Measurements from ENCODE around the gene FLACC1. TPM values are rescaled to one million over a fixed set of nuclear protein-coding genes. Genes with fewer than 3 reads are reported as not detected.
"Not testable (repeated sequence)": the region's sequence is repeated elsewhere in the genome, so short reads cannot be mapped to it uniquely, and the experiment has no call there.

FLACC1 gene
- total RNA-seq, 1 donor from 2014 or later: 2.9 TPM

DNA sequence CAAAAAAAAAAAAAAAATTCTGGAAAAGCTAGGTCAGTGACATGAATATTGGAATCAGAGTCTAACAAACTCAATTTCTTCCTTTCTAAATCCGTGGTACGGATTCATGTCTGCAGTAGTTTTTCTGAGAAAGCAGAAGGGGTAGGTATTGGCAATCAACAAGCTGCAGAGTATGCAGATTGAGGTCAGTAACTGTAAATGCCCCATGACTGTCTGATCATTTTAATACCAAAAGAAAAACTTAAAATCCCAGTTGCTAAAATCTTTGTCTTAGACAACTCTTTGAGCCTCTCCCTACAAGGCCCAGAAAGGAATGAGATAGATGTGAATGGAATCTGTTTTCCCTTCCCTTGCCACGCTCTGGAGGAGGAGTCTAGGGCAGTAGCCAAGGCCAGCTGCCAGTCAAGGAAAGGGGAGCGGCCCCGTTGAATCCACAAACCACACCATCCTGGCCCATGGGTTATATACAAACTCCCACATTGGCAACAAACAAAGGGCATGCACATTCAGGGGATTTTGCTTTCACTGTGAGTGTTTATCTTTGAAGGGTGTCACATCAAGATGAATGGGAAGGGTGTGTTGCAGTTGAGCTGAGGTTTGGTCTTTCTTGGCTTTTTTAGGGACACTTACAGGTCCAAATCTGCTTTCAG lies 102.9 kb downstream of the FLACC1 start:
- DNase-seq: no peak

DNA sequence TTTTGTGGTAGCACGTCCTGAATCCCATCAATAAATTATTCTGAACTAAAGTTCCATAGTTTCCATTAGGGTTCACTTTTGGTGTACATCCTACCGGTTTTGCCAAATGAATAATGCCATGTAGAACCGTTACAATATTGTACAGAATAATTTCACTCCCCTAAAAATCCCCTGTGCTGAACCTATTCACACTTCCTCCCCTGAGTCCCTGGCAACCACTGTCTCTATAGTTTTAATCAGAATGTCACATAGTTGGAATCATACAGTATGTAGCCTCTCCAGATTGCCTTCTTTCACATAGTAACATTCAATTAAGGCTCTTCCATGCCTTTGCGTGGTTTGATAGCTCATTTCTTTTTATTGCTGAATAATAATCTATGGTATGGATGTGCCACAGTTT lies 106.4 kb downstream of the FLACC1 start:
- no peak for DNase-seq

DNA sequence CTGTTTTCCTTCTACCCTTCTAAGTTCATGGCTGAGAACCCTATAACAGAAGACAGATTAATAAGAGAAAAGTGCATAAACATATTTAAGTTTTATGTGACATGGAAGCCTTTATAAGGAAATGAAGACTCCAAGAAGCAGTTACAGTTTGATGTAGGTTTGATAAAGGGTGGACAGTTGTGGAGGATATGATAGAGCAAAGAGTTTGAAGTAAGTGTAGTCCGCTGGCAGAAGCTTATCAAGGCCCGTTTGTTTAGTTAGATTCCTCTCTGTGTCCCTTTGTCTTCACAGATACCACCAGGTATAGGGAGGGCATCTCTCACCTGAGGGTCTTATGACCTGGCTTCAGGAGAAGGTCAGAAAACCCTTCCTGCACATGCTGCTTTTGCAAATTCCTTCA lies 107.3 kb downstream of the FLACC1 start:
- no peak for DNase-seq

DNA sequence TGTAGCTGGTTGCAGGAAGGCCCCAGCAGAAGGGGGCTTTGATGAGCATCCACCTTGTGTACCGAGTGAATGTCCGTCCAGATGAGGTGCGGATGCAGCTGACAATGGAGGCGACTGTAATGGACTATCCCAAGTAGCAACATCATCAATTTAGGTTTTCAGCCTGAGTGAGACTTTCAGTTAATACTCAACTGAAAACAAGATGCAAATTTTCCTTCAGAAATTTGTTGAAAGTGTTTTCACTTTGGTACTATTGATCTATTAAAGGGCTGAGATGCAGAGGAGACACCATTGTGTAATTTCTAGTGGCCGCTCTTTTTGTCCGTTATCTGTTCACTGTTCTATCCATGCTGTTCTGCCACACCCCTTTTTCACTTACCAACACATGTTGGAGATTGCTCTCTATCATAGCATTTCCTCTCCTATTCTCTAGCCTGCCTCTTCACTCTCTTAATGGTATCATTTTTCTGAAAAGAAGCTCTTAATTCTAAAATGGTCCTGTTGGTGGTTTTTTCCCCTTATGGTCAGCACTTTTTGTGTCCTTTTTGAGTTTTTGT lies 108.8 kb downstream of the FLACC1 start:
- no peak for DNase-seq

DNA sequence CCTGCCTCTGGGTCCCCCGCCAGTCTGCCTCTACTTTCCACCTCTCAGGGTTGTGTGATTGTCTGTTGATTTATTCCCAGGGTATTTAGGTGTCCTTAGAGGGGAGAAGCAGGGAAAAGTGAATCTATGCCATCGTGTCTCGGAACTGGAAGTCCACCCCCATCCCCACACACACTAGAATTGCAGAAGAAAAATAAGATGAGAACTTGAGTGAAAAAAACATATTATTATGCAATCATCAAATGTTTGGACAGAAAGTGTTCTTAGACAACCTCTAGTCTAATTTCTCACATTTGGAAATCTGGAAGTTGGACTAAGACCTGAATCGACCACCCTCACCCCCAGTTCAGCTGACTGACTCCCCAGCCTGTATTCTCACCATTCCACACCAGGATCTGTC lies 110.9 kb downstream of the FLACC1 start:
- DNase-seq: no peak

DNA sequence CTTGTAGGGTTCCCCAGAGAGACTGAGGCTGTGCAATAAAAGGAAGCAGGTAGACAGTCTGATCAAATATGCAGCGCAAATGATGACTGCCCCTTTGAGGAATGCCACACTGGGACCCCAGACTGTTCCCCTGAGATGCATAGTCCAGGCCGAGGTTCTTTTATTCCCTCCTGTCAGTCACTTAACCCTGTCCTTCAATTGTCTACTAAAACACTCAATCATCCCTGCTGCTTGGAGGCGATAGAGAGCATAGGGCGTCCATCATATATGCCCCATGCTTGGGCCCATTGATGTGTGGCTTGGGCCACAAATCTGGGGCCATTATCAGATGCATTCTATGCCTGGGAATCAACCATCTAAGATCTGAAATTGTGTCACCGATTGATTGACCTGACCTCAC lies 112.3 kb downstream of the FLACC1 start:
- no peak for DNase-seq

DNA sequence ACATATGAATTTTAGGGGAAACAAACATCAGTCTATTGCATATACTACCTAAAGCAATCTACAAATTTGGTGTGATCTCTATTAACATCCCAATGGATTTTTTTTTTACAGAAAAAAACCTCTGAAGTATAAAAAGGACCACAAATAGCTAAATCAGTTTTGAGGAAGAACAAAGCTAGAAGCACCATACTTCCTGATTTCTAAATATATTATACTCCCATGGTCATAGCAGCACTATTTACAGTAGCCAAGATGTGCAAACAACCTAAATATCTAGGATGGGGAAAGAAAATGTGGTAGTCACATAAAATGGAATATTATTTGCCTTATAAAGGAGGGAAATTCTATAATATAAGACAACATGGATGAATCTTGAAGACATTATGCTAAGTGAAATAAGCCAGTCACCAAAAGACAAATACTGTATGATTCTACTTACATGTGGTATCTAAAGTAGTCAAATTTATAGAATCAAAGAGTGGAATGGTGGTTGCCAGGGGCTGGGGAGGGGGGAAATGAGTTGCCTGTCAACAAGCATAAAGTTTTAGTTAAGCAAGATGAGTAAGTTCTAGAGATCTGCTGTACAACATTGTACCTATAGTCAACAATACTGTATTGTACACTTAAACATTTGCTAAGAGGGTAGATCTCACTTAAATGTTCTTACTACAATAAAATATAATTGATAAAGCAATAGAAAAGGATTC lies 114.4 kb downstream of the FLACC1 start:
- no peak for DNase-seq

DNA sequence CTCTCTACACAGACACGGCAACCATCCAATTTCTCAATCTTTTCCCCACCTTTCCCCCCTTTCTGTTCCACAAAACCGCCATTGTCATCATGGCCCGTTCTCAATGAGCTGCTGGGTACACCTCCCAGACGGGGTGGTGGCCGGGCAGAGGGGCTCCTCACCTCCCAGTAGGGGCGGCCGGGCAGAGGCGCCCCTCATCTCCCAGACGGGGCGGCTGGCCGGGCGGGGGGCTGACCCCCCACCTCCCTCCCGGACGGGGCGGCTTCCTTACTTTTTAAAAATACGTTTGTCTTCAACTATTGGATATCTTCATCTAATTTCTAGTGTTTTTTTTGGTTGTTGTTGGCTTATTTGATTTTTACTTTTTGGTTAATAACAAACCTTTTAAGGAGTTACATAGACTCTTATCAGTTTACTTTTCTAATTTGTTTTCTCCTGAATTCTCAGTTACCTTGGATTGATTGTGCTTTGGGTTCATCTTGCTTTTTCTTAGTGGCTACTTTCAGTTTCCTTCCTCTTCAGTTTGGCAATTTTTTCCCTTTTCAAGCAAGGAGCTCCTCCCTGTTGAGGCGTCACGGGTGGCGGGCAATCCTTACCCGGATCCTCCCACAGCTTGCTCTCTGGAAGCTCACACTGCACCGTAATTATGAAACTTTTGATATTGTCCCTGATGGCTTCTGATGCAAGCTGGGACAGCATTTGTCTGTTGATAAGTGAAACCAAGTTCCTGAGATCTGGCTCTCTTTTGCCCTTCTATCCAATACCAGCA lies 117.8 kb downstream of the FLACC1 start:
- DNase-seq: not testable (repeated sequence)

Other genes with a start within 250 kb of the FLACC1 start
- gene CFLAR, start 241.2 kb downstream of the FLACC1 start, total RNA-seq: 115 TPM
- gene CASP10, start 174.2 kb downstream of the FLACC1 start, total RNA-seq: 11.7 TPM
- gene CASP8, start 96.8 kb downstream of the FLACC1 start, total RNA-seq: 17.0 TPM
- 32.5 TPM for gene TRAK2, start 94.1 kb upstream of the FLACC1 start, total RNA-seq
- gene STRADB, start 94.4 kb upstream of the FLACC1 start, total RNA-seq: 58.0 TPM